NCI-H1436 (cell line): ENCODE data around the gene NCSTN.

Source experiments
- DNase-seq: peaks from one replicate; lab custom pipeline; 2025; lab: John Stamatoyannopoulos, UW

Gene NCSTN

GRCh38 chr1:160406131-160406968 lies 63.2 kb downstream of the NCSTN start:
- no peak for DNase-seq

- DNase-seq, result no peak
Measured at GRCh38 chr1:160407839-160408801, 64.9 kb downstream of the NCSTN start.
